BE2C (cell line): ENCODE data around the gene MAGI2.

ENCODE experiments used
- DNase-seq: peaks from one replicate; pipeline ENCODE4 v3.0.0-alpha.2; 2020
- H3K27me3 ChIP-seq: fragments of 250-450 bp; sonication (Bioruptor Pico); 2 replicates; pipeline ENCODE4 v1.5.1; 2020; ENCODE audit warnings: mild to moderate bottlenecking
- H3K36me3 ChIP-seq: fragments of 250-450 bp; sonication (Bioruptor Pico); 2 replicates; pipeline ENCODE4 v1.5.1; 2020; ENCODE audit warnings: mild to moderate bottlenecking
- H3K4me1 ChIP-seq: fragments of 250-450 bp; sonication (Bioruptor Pico); 2 replicates; pipeline ENCODE4 v1.5.1; 2020
- H3K4me3 ChIP-seq: 2 replicates; pipeline ENCODE4 v1.5.1; 2011; ENCODE audit warnings: low read depth, low read length
- H3K9me3 ChIP-seq: fragments of 250-450 bp; sonication (Bioruptor Pico); 2 replicates; pipeline ENCODE4 v1.5.1; 2020
- TF ChIP-seq, protein P1 (sequence below): IDR thresholded peaks from 2 replicates; pipeline ENCODE4 v1.5.1; 2012; ENCODE audit warnings: mild to moderate bottlenecking, low read depth, low read length

MAGI2 gene

DNA sequence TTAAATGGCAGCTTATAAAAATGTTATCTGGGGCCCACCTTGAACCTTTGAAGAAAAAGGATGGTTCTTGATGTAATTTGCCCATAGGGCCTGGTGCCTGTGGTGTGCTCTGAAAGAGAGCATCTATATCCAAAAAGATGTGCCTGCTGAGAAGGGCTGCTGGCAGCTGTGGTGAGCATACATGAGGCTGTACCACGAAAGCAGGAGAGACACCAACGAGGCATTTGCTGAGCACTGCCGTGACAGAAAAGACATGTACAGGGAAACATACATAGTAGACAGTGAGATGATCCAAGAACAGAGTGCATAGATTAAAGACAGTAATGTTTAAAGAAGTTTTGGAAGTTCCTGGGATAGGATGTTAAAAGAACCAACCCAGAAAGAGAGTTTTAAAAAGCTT is 990.4 kb downstream of the MAGI2 start:
- no peak for DNase-seq
- Histone ChIP-seq H3K36me3 (no peaks in the 10 kb centered on the region), H3K4me1 (no peaks in the 10 kb centered on the region), H3K9me3 (no peaks in the 10 kb centered on the region), H3K4me3 (no peak overlapping the region), H3K27me3 (peaks cover 5% of the 10 kb centered on the region; the same call in 1 of the 2 replicates)
- TF ChIP-seq, protein P1, sequence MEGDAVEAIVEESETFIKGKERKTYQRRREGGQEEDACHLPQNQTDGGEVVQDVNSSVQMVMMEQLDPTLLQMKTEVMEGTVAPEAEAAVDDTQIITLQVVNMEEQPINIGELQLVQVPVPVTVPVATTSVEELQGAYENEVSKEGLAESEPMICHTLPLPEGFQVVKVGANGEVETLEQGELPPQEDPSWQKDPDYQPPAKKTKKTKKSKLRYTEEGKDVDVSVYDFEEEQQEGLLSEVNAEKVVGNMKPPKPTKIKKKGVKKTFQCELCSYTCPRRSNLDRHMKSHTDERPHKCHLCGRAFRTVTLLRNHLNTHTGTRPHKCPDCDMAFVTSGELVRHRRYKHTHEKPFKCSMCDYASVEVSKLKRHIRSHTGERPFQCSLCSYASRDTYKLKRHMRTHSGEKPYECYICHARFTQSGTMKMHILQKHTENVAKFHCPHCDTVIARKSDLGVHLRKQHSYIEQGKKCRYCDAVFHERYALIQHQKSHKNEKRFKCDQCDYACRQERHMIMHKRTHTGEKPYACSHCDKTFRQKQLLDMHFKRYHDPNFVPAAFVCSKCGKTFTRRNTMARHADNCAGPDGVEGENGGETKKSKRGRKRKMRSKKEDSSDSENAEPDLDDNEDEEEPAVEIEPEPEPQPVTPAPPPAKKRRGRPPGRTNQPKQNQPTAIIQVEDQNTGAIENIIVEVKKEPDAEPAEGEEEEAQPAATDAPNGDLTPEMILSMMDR: no peak

DNA sequence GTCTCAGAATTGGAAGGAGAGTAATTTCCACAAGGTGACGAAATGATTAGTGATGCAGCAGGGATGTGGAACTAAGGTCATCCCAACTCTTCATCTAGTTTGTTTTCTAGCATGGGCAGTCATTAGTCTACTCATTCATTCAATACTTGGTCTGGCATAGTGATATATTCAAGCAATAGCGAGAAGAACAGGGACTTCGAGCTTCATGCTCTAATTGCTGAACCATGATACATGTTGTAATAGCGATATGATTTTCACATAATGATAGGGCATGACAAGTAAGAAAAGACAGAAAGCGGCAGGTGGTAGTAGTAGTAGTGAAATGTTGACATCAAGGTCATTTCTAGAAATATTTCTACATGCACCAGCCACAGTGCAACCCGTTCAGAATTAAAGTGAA is 1002.8 kb downstream of the MAGI2 start:
- no peaks in the 10 kb centered on the region for H3K36me3 ChIP-seq
- no peak for DNase-seq

GRCh38 chr7:78448911-78449310 is 1004.6 kb downstream of the MAGI2 start:
- TF ChIP-seq, protein P1: no peak
- Histone ChIP-seq H3K4me3 (no peak overlapping the region), H3K9me3 (no peaks in the 10 kb centered on the region), H3K36me3 (no peaks in the 10 kb centered on the region), H3K4me1 (no peaks in the 10 kb centered on the region), H3K27me3 (peaks cover 9% of the 10 kb centered on the region)
- DNase-seq: no peak

More for the DNA sequence above, 1002.8 kb downstream of the MAGI2 start:
- Histone ChIP-seq H3K4me1 (no peaks in the 10 kb centered on the region), H3K9me3 (no peaks in the 10 kb centered on the region), H3K27me3 (peaks cover 14% of the 10 kb centered on the region), H3K4me3 (no peak overlapping the region)
- TF ChIP-seq, protein P1: no peak

GRCh38 chr7:78444267-78444666 is 1009.2 kb downstream of the MAGI2 start:
- TF ChIP-seq, protein P1: no peak
- Histone ChIP-seq H3K36me3 (no peaks in the 10 kb centered on the region), H3K9me3 (no peaks in the 10 kb centered on the region), H3K27me3 (no peaks in the 10 kb centered on the region; the same call in 1 of the 2 replicates), H3K4me1 (no peaks in the 10 kb centered on the region), H3K4me3 (no peak overlapping the region)
- DNase-seq: no peak

GRCh38 chr7:78443811-78444210 is 1009.7 kb downstream of the MAGI2 start:
- Histone ChIP-seq H3K9me3 (no peaks in the 10 kb centered on the region), H3K36me3 (no peaks in the 10 kb centered on the region), H3K4me3 (no peak overlapping the region), H3K27me3 (no peaks in the 10 kb centered on the region; the same call in 1 of the 2 replicates), H3K4me1 (no peaks in the 10 kb centered on the region)
- DNase-seq: no peak
- TF ChIP-seq, protein P1: no peak

DNA sequence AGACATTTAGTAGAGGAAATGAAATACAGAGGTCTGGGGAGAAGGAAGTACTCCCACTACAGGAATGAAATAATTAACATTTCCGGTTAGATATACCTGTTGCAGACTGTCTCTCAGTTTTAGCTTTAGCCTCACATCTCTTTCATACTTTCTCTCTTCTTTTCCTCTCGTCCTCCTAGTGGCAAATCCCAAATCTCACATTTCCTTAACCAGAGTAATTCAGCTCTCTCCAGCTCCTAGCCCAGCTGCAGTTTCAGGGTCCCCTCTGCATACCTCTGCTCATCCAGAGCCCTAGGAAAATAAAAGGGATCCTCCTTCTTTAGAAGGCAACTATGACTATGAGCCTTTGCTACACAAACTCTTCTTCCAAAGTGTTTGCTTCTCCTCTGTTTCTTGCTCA is 1011.7 kb downstream of the MAGI2 start:
- TF ChIP-seq, protein P1: no peak
- Histone ChIP-seq H3K4me1 (no peaks in the 10 kb centered on the region), H3K36me3 (no peaks in the 10 kb centered on the region), H3K27me3 (no peaks in the 10 kb centered on the region; the same call in 1 of the 2 replicates), H3K4me3 (no peak overlapping the region), H3K9me3 (no peaks in the 10 kb centered on the region)
- DNase-seq: no peak
